ENCODE results near the gene GLRA3.
"Not testable (repeated sequence)": the region's sequence is repeated elsewhere in the genome, so short reads cannot be mapped to it uniquely, and the experiment has no call there.

The GLRA3 gene

GRCh38 chr4:174635732-174636131 is 193.3 kb downstream of the GLRA3 start:
- no peak overlapping the region for H3K27ac ChIP-seq
- H3K27me3 ChIP-seq (ENCODE audit: insufficient read depth, low read depth, severe bottlenecking): no peaks in the 10 kb centered on the region
- no peak overlapping the region for H3K4me3 ChIP-seq (ENCODE audit: low read depth, low read length)
- DNase-seq: no peak
- H3K36me3 ChIP-seq: no peaks in the 10 kb centered on the region
- no peak for TF ChIP-seq CTCF (IDR thresholded peaks at IDR 0.05; ENCODE audit: low read depth, low read length)
- no peaks in the 10 kb centered on the region for H3K9me3 ChIP-seq (ENCODE audit: severe bottlenecking)

GRCh38 chr4:174633399-174633798 is 195.6 kb downstream of the GLRA3 start:
- no peak for TF ChIP-seq CTCF (IDR thresholded peaks at IDR 0.05; ENCODE audit: low read depth, low read length)
- Histone ChIP-seq H3K27ac (no peak overlapping the region), H3K9me3 (ENCODE audit: severe bottlenecking) (no peaks in the 10 kb centered on the region), H3K27me3 (ENCODE audit: insufficient read depth, low read depth, severe bottlenecking) (no peaks in the 10 kb centered on the region), H3K4me3 (ENCODE audit: low read depth, low read length) (no peak overlapping the region), H3K36me3 (no peaks in the 10 kb centered on the region)
- DNase-seq: no peak

GRCh38 chr4:174631901-174632758 is 196.9 kb downstream of the GLRA3 start:
- Histone ChIP-seq H3K4me3 (ENCODE audit: low read depth, low read length) (no peak overlapping the region), H3K36me3 (no peaks in the 10 kb centered on the region), H3K27ac (no peak overlapping the region), H3K27me3 (ENCODE audit: insufficient read depth, low read depth, severe bottlenecking) (no peaks in the 10 kb centered on the region), H3K9me3 (ENCODE audit: severe bottlenecking) (no peaks in the 10 kb centered on the region)
- TF ChIP-seq CTCF (IDR thresholded peaks at IDR 0.05; ENCODE audit: low read depth, low read length): peak; percentile 52
- DNase-seq: no peak

GRCh38 chr4:174629907-174630450 is 199.1 kb downstream of the GLRA3 start:
- H3K9me3 ChIP-seq (ENCODE audit: severe bottlenecking); H3K36me3 ChIP-seq; DNase-seq; H3K27ac ChIP-seq; H3K27me3 ChIP-seq (ENCODE audit: insufficient read depth, low read depth, severe bottlenecking); H3K4me3 ChIP-seq (ENCODE audit: low read depth, low read length): not testable (repeated sequence)

- no peak overlapping the region for H3K4me3 ChIP-seq (ENCODE audit: low read depth, low read length)
- H3K9me3 ChIP-seq (ENCODE audit: severe bottlenecking): no peaks in the 10 kb centered on the region
- H3K27me3 ChIP-seq (ENCODE audit: insufficient read depth, low read depth, severe bottlenecking): no peaks in the 10 kb centered on the region
- no peak for DNase-seq
- no peaks in the 10 kb centered on the region for H3K36me3 ChIP-seq
- no peak for TF ChIP-seq CTCF (IDR thresholded peaks at IDR 0.05; ENCODE audit: low read depth, low read length)
- H3K27ac ChIP-seq: no peak overlapping the region
These were observed 199.8 kb downstream of the GLRA3 start for GRCh38 chr4:174629265-174629664.

GRCh38 chr4:174628191-174628590 is 200.9 kb downstream of the GLRA3 start:
- TF ChIP-seq CTCF (IDR thresholded peaks at IDR 0.05; ENCODE audit: low read depth, low read length): no peak
- no peaks in the 10 kb centered on the region for H3K36me3 ChIP-seq
- H3K27me3 ChIP-seq (ENCODE audit: insufficient read depth, low read depth, severe bottlenecking): no peaks in the 10 kb centered on the region
- H3K27ac ChIP-seq: no peak overlapping the region
- no peak for DNase-seq
- no peaks in the 10 kb centered on the region for H3K9me3 ChIP-seq (ENCODE audit: severe bottlenecking)
- H3K4me3 ChIP-seq (ENCODE audit: low read depth, low read length): no peak overlapping the region

Data from WERI-Rb-1 (cell line).